Activated naive CD4-positive, alpha-beta T cell (primary cell): ENCODE results near the gene SLC39A11.

Source experiments
- DNase-seq, 4 experiments: peaks; one replicate each; lab custom pipeline; 2025; lab: John Stamatoyannopoulos, UW

SLC39A11 gene

DNA sequence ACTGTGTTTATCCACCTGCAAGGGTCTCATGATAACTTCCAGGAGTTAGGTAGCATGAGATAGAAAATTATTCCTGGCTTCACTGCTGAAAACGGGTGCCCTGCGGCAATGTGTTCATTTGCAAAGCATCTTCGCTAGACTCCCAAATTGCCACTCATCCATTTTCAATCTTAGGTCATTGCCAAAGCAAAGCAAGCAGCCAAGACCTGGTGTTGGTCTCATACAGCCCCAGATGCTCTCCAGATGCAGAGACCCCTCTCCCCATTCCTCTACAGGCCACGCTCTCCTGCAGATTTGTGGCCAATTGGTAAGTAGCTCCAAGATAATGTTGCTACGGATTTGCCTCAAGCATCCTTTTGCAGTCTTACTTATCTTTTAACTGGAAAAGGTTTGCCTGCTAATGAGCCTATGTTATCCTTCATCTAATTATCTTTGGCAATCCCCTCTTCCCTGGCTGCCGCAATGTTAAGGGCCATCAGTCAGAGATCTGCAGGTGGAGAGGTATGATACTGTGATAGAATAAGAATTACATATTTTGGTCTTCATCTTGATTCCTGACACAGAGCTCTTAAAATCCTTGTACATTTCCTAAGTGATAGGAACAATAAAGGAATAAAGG lies 222.0 kb downstream of the SLC39A11 start:
- no peak for DNase-seq

DNA sequence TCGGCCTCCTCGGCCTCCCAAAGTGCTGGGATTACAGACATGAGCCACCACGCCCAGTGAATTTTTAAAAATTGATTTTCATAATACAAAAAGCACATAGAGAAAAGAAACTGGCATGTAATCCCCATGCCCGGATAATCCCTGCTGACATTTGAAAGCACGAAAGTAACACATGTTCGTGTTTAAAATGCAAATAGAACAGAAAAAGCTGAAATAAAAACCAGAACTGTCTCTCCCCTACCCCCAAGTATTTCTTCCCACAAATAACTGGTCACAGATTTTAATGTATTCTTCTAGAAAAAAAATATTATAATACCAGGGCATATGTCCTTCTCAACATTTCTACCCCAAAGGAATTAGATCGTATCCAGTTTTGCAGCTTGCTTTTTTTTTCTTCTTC lies 222.9 kb downstream of the SLC39A11 start:
- no peak for DNase-seq

DNA sequence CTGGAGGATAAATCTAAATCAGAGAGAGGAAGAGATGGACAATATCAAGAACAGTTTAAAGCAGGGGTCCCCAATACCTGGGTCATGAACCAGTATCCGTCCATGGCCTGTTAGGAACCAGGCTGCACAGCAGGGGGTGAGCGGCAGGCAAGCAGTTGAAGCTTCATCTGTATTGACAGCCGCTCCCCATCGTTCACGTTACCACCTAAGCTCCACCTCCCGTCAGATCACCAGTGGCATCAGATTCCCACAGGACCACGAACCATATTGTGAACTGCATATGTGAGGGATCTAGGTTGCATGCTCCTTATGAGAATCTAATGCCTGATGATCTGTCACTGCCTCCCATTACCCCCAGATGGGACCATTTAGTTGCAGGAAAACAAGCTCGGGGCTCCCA lies 226.5 kb downstream of the SLC39A11 start:
- DNase-seq, result no peak

DNA sequence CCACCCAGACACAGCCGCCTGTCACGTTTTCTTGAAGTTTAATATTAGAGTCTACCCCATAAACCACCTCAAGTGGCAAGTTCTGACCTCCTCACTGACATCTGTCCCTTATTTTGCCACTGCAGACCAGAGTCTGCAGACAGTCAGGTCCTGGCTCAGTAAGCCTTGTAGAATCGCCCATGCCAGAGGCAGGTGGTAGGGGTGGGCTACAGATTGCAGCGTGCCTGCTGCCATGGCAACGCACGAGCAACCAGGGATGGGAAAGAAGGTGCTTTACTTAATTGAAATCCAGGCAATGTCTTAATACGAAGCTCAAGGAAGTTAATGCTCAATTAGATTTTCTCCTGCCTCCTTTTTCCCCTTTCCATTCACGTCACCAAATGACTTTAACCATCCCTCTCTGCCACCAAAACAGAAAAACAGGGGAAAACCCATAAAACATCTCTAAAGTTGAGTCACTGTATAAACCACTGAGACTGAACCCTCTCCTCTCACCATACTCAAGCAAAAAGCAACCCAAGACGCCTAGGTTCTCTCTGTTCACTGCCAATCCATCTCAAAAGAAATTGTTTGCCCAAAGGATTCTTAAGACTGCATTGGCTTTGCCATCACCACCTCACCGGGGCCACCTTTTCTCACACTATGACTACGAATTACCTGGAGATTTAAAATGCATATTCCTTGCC lies 228.8 kb downstream of the SLC39A11 start:
- no peak for DNase-seq

DNA sequence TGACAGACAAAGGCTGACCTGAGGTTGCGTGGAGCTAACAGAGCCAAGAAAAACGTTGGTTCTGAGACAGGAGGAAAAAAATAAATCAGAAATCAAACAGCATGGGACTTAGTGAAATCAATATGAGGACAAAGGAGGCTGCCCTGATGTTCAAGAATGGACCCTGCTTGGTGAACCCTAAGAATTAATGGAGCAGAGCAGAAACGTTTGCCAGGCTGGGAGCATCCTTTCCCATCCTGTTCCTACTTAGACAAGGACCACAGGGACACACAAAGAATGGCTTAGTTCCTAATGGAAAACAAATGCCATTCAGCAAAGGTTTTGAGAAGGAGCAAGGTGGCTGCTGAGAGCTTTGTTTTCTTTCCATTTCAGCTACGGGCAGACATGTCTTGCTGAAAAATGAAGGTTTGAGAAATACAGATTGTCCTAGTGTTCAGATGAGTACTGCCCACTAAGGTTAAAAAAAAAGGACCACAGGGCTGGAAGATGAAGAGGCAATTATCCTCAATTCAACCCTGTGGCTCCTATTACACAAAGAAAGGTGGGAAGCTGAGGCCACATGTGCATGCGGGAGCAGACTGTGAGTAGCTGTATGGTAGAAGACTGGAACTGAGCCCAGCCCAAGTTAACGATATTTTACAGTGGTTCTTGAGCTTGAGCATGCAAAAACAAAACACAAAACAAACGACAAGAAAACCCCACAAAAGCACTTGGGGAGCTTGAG lies 230.1 kb downstream of the SLC39A11 start:
- no peak for DNase-seq

DNA sequence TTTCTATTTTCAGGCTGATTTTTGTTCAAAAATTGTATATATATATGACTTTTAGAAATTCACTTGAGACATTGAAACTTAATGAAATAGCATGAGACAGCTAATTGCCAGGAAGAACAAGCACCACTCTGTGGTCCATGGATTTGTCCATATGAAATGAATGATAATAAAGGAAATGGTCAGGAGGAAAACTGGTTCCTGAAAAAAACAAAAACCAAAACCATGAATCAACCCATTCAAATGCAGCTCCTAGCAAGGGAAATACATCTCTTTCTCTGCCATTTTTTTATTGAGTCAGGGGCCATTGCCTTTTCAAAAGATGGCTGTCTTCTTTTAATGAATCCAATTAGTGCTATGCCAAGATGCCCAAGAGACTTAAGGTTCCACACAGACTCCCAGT lies 230.7 kb downstream of the SLC39A11 start:
- DNase-seq, result no peak

DNA sequence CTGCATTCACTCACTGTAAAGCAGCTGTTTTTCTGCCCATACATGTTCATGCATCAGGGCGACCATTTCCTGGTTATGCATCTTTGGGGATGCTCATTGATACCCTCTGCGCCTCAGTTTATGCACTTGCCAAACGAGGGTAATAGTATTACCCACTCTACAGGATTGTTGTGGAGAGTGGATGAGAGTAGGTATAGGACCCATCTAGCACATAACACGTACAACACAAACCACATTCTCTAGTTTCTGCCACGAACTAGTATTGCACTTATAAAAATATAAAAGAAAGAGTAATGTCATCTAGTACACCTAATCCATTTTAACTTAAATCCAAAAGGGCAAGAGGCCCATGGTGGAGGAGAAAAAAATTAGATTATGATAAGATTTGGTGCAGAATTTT lies 231.7 kb downstream of the SLC39A11 start:
- DNase-seq, result no peak

DNA sequence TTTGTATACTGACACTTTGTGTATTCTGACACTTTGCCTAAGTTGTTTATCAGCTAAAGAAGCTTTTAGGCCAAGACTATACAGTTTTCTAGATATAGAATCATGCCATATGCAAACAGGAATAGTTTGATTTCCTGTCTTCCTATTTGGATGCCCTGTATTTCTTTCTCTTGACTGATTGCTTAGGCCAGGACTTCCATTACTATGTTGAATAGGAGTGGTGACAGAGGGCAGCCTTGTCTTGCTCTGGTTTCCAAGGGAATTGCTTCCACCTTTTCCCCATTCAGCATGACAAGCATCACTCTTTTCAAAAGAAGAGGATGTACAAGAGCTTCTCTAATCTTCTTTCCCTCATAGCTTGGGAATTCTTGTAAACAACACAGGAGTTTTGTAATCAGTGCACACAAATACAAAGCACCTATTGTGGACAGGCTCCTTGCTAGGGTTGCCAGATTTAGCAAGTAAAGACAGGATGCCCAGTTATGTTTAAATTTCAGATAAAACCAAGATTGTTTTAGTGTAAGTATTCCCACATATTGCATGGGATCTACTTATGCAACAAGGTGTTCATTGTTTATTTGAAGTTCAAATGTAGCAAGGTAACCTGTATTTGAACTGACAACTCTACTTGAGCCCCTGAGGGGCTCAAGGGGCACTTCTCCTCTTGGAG lies 233.5 kb downstream of the SLC39A11 start:
- DNase-seq, result no peak

DNA sequence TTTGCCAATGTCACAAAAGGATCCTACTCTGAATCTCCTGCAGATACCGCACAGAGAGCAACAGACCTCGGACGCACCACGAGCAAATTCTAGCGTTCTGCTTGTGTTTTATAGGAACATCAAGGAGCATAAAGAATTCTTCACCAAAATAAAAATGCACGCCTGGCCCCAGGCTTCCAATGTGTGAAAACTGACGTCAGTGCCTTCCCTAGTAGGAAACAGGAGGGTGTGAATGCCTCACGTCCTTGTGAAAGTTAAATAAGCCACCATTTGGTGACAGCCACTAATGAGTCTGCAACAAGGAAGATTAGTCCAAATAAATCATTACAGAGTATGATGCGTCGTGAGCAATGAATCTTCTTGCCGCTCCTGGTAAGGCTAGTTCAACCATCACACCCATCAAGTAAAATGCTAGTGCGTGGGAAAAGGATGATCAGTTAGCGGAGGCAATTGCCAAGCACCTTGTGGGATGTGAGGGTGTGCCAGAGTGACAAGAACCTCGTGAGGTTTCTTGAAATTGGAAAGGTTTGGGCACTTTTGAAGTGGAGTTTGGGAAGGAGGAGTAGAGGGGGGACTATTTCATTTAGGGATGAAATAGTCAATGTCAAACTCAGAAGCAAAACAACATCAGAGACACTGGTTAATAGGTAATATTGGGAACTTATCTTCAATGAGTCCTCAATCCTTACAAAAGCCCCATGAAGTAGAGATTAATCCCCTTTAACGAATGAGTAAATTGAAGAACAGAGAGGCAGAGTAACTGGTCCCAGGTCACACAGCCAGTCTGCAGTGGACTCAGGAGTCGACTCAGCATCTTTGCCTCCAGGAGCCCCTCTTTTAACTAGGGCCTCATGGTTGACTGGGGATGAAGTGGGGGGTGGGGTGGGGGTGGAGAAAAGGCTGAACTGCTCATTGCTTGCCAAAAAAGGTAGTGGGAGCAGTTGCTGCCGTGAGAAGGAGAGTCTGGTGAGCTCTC lies 238.8 kb downstream of the SLC39A11 start:
- DNase-seq, result no peak

DNA sequence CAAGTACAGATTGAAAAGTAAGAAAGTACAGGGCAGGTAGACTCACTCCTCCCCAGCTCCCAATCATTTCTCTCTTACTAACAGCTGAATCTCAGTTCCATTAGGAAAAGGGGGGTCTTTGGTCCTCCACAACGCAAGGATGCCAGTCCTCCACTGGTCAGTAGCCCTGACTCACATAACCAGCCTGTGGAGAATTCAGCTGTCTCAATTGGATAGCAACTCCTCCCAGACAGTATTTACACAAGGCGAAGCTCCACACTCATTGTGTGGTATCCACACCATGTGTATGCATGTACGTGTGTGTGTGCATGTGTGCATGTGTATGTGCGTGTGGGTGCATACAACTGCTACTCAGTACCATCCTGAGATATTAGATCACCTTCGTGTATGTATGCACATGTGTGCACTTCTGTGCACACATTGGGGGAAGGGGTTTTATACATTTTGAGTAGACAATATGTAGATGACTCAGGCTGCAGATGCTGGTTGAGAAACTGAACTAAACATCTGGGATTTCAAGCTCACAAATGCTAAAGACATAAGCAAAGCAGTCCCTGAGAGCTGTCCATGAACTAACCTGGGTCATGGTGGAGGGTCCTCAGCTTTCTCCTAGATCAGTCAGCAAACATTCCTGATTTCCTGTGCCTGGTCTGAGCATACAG lies 240.1 kb downstream of the SLC39A11 start:
- DNase-seq, result no peak

DNA sequence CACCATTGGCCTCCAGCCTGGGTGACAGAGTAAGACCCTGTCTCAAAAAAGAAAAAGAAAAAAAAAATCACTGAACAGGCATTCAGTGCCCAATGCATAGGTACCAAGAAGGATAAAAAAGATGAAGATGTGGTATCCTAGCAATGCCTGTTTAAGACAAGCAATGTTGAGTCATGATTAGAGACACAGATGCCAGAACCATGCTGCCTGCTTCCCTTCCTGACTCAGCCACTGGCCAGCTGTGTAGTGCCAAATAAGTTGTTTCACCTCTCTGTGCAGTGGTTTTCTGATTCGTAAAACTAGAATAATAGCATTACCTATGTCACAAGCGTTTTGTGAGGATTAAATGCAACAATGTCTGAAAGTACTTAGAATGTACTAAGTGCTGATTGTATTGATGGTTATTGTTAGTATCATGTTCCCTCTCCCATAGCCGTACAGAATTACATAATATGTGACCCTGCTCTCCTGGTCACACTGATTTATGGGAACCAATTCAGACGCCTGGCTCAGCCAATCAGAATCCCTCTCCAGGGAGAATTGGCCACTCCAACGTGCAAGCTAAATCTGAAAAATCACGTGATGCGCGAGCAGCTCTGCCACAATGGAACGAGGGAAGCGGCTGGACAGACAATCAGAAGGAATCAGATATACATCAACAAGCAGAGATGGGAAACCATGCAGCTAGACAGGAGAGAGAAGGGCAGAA lies 241.9 kb downstream of the SLC39A11 start:
- no peak for DNase-seq

DNA sequence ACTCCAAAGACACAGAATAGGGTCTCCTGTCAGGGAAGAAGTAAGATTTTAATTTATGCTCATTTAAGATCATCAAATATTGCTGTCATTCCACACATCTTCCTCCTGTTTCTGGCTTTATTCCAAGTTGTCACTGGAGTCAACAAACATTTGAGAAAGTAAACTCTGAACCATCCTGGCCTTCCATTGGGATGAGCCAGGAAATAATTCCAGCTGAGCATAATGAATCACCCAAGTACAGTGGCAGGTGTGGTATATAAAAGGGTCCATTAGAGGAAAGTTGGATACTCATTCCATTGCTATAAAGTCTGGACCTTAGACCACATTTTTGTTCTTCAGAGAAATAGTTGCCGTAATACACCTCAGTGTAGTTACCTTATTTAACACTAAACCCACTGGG lies 246.1 kb downstream of the SLC39A11 start:
- DNase-seq, result no peak

DNA sequence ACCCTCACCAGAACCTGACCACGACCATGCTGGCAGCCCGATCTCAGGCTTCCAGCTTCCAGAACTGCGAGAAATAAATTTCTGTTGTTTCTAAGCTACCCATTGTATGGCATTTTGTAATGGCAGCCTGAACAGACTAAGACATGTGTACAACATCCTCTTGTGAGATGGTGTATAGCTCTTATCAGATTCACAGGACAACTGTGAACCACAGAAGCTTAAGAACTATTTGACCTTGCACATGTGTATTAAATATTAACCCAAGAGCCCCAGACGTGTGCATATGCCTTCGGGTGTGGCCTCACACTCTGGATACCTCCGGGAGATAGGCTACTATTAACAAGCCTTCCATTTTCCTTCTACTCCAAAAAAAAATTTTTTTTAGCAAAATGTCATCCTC lies 248.9 kb downstream of the SLC39A11 start:
- DNase-seq, result no peak

DNA sequence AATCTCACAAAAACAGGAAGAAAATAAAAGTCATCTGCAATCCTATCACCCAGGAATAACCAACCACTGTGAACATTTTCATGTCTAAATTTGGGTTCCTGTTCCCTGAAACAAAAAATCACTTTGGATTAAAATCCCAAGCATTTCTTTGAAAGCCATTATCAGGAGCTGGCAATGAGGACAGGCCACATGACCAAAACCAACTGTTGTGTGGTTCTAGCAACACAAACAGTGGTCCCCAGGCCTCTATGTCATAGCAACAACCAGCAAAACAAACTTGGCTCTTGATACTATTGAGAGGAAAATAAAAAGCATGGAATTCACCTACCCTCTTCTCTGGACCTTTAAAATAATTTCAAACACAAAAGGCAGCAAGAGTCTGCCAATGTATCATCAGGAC lies 252.5 kb downstream of the SLC39A11 start:
- DNase-seq, result no peak

DNA sequence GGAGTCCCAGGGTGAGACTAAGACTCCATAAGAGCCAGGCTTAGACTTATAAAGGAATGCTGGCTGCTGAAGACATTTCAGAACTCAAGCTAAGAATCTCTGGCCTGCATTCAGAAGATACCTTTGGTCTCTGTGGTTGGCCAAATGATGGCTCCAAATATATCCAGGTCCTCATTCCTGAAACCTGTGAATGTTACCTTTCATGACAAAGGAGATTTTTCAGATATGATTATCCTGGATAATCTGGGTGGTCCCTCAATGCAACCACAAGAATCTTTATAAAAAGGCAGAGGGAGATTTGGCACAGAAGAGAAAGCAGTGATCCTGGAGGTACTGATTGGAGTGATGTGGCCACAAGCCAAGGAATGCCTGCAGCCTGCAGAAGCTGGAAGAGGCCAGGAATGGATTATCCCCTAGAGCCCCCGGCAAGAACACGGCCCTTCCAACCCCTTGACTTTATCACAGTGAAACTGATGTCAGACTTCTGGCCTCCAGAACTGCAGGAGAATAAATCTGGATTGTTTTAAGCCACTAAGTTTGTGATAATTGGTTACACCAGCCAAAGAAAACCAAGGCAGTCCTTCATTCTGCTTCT lies 253.3 kb downstream of the SLC39A11 start:
- DNase-seq, result no peak

DNA sequence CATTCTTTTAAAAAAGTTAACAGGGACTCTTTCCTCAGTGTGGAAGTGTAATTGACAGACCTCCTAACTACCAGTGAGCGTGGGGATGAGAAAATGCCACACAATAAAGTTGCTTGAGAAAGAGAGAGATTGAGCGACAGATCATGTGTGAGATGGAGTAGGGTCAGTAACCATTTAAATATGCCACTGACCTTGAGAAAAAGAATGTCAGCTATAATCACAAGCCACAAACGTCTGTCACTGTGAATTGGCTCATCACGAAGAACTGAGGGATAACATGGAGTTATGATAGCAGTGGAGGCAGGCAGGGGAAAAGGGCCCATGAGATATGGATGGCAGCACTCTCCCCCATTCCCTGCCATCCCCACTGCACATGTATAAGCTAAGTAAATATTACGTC lies 253.9 kb downstream of the SLC39A11 start:
- no peak for DNase-seq

DNA sequence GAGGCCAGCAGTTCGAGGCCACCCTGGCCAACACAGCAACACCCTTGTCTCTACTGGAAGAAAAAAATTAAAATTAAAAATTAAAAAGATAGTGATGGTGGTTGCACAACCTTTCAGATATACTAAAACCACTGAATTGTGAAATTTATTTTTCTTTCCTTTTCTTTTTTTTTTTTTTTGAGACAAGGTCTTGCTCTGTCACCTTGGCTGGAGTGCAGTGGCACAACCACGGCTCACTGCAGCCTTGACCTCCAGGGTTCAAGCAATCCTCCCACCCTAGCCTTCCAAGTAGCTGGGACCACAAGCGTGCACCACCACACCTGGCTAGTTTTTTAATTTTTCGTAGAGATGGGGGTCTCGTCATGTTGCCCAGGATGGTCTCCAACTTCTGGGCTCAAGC lies 254.4 kb downstream of the SLC39A11 start:
- no peak for DNase-seq

DNA sequence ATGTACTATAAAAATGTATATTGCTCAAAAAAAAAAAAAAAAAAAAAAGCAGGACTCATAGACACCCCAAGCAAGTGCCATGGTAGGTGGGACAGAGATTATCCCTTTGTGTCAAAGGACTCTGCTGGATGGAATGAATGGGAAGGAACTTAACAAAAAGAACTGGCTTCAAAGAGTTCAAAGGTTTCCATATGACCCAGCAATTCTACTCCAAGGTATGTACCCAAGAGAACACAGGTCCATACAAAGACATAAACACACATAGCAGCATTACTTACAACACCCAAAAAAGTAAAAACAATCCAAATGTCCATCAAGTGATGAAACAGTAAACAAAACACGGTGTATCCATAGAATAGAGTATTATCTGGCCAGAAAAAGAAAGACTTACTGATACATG lies 255.2 kb downstream of the SLC39A11 start:
- DNase-seq, result no peak

DNA sequence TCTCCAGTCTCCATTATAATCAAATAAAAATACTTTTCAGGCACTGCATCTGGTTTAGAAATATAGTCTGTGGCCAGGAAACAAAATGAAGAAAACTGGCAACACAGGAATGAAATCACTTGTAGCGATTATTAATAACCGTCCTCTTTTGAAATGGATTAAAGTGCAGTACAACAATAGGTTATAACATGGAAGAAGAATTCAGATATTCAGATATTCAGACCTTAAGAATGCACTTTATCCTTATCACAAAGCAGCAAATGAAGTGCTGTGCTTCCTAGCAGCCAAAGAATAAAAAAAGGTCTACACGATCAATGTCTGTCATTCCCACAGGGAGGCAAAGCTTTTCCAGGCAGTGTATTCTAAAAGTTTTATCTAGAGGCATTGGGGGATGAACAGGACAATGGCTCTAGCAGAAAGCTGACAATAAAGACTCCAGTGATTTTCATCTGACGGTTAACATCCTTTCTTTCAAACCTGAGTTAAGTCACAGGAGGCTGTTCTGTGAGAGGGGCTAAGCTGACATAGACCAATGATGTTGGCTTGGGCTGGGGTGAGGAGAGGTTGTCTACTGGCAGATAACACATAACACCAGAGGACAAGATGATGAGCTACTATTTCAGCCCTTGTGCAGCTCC lies 259.2 kb downstream of the SLC39A11 start:
- no peak for DNase-seq

DNA sequence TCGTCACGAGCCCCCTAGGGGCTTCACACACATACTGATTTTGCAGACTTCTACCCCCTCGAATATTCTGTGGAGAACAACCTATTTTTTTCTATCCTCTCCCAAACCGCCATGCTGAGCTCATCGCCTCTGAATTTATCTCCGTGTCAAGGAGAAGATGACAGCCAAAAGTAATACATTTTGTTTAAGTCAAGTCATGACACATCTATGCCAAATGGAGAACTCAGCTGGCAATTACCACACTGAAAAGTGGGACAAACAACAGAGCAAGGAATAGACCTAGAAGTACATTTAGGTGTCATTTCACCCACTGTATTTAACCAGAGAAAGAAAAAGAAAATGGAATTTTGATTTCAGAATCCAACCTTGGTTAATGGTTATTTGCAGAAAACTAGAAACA lies 260.2 kb downstream of the SLC39A11 start:
- DNase-seq, result no peak
